GM12875 (cell line): ENCODE measurements around the gene FBXL13.
"Not testable (repeated sequence)": the region's sequence is repeated elsewhere in the genome, so short reads cannot be mapped to it uniquely, and the experiment has no call there.

Source experiments
- H3K4me3 ChIP-seq: one replicate; pipeline ENCODE4 v1.5.1; 2011; ENCODE audit warnings: low read depth, low read length, control low read depth
- TF ChIP-seq, protein P1 (sequence below): IDR thresholded peaks from 2 replicates; pipeline ENCODE4 v1.5.1; 2011; ENCODE audit warnings: low read depth, mild to moderate bottlenecking, control low read depth, inconsistent platforms, low read length, moderate library complexity, borderline replicate concordance; ENCODE audit not compliant: insufficient read depth

Gene FBXL13

DNA sequence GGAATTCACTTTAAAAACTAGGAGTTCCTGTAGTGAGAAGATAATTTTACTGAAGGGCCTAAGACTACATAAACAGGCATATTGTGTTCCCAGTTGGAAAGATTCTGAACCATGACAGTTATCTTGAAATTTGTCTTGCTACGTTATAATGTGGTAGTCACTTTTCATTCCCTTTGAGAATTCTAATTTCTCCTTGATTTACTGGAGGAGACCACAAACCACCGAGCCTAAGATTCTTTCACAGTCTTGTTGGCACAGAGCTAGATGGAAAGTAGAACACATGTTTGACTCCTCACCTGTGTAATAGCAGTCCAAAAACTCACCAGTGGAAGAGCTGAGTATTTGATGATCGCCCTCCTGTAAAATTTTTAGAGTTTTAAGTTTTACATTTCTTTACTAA, 5.2 kb upstream of the FBXL13 start:
- TF ChIP-seq, protein P1, sequence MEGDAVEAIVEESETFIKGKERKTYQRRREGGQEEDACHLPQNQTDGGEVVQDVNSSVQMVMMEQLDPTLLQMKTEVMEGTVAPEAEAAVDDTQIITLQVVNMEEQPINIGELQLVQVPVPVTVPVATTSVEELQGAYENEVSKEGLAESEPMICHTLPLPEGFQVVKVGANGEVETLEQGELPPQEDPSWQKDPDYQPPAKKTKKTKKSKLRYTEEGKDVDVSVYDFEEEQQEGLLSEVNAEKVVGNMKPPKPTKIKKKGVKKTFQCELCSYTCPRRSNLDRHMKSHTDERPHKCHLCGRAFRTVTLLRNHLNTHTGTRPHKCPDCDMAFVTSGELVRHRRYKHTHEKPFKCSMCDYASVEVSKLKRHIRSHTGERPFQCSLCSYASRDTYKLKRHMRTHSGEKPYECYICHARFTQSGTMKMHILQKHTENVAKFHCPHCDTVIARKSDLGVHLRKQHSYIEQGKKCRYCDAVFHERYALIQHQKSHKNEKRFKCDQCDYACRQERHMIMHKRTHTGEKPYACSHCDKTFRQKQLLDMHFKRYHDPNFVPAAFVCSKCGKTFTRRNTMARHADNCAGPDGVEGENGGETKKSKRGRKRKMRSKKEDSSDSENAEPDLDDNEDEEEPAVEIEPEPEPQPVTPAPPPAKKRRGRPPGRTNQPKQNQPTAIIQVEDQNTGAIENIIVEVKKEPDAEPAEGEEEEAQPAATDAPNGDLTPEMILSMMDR = no peak

DNA sequence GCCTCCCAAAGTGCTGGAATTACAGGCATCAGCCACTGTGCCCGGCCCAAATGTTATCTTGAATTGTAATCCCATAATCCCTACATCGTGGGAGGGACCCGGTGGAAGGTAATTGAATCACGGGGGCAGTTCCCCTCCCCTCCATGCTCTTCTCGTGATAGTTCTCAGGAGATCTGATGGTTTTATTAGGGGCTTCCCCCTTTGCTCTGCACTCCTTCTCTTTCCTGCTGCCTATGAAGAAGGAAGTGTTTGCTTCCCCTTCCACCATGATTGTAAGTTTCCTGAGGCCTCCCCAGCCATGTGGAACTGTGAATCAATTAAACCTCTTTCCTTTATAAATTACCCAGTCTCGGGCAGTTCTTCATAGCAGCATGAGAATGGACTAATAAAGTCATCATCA, 3.6 kb upstream of the FBXL13 start:
- not testable (repeated sequence) for H3K4me3 ChIP-seq

More for the DNA sequence above, 5.2 kb upstream of the FBXL13 start:
- H3K4me3 ChIP-seq = no peak overlapping the region

DNA sequence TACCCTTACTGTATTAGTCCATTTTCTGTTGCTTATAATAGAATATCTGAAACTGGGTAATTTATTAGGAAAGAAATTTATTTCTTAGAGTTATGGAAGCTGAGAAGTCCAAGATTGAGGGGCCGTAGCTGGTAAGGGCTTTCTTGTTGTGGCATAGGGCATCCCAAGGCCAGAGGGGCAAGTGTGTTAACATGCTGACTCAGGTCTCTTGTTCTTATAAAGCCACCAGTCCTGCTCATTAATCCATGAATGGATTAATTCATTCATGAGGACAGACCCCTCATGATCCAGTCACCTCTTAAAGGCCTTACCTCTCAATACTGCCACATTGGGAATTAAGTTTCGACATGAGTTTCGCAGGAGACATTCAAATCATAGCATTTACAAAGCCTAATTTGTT, 2.7 kb upstream of the FBXL13 start:
- H3K4me3 ChIP-seq = no peak overlapping the region
- TF ChIP-seq, protein P1 = no peak

DNA sequence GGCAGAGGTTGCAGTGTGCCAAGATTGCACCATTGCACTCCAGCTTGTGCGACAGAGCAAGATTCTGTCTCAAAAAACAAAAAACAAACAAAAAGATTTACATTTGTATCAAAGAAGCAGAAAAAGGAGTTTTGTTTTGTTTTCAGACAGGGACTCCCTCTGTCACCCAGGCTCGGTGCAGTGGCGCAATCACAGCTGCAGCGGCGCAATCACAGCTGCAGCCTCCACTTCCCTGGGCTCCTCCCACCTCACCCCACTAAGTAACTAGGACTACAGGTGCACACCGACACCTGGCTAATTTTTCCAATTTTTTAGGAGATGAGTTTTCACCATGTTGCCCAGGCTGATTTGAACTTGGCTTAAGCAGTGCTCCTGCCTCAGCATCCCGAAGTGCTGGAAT, 2.2 kb upstream of the FBXL13 start:
- H3K4me3 ChIP-seq = no peak overlapping the region
- TF ChIP-seq, protein P1 = no peak

DNA sequence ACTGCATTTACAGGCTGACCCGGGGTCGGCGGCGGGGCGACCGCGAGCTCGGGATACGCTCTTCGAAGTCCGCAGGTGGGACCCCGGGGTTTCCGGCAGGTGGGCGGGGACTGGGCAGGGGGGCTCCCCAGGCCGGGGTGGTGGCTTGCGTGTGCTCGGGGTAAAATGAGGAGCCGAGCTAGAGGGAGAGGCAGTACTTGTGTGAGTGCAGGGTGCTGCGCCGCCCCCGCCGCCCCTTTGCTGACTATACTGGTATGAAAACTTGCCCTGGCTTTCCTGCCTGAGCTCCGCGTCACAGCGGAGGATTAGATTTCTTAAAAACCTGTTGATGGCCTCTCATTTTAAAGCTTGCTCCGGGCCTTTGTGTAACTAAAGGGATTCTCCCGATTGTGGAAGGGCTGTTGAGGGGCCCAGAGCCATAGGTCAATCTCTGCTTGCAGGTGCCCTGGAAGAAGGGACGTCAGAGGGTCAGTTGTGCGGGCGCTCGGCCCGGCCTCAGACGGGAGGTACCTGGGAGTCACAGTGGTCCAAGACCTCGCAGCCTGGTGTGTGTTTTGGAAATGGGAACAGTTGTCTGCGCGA, 832 bp upstream of the FBXL13 start:
- H3K4me3 ChIP-seq = peak overlapping the region; percentile 51
- TF ChIP-seq, protein P1 = no peak

DNA sequence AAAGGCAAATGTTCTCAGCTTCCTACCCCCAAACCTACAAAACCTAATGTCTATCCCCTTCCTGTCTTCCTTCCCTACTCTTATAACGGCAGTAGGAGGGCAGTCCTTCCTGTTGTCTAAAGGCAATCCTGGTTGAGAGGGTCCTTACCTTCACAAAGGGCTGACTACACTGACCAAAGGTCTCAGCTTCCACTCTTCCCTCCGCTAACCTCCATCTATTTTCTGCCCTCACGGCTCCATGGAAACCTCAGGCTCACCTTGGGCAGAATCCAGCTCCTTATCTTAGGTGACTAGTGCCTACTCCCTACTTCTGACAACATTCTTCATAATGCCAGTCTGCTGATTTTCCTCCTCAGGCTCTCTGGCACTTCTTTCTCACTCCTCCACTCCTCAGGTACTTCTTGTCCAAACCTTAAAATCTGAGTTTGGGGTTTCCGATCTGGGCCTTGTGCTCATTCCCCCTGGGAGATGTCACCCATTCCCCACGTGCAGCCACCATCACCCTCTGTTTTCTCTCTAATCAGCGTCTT, 542 bp downstream of the FBXL13 start:
- TF ChIP-seq, protein P1 = no peak

DNA sequence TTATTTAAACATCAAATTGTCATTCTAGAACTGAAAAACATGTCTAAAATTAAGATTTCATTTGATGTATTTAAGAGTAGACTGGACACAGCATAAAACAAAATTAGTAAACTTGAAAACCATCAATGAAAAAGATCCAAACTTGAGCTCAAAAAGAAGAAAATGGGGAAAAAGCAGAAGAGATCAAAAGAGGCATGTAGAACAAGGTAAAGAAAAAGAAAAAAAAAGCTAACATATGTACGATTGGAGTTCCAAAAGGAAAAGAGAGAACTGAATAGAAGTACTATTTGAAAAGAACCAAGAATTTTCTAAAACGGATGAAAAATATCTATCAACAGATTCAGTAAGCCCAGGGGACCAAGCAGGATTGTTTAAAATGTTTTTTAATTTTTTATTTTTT, 3.6 kb downstream of the FBXL13 start:
- TF ChIP-seq, protein P1 = no peak
- H3K4me3 ChIP-seq = no peak overlapping the region

More for the DNA sequence above, 542 bp downstream of the FBXL13 start:
- peak overlapping the region; percentile 51 for H3K4me3 ChIP-seq
